Measurements from ENCODE around the gene PEX7.

DNA sequence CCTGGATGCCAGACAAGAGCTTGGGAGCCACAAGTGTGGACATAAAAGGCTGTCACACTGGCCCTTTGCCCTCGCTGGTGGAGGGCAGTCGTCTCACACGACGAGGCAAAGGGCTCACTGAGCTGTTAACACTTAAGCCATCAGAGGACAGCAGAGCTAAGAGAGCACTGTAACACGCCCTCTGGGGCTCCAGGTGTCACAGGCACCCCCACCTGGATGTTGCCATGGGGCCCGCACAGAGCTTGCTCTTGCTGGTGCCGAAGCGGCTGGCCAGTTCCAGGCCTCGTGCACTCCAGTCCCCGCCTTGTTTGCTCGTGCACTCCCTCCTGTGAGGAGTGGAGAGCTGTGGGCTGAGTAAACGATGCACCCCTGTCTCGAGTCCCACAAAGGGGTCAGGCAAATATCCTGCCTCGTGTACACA is 137.1 kb downstream of the PEX7 start:
- TF ChIP-seq, protein P1, sequence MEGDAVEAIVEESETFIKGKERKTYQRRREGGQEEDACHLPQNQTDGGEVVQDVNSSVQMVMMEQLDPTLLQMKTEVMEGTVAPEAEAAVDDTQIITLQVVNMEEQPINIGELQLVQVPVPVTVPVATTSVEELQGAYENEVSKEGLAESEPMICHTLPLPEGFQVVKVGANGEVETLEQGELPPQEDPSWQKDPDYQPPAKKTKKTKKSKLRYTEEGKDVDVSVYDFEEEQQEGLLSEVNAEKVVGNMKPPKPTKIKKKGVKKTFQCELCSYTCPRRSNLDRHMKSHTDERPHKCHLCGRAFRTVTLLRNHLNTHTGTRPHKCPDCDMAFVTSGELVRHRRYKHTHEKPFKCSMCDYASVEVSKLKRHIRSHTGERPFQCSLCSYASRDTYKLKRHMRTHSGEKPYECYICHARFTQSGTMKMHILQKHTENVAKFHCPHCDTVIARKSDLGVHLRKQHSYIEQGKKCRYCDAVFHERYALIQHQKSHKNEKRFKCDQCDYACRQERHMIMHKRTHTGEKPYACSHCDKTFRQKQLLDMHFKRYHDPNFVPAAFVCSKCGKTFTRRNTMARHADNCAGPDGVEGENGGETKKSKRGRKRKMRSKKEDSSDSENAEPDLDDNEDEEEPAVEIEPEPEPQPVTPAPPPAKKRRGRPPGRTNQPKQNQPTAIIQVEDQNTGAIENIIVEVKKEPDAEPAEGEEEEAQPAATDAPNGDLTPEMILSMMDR (IDR thresholded peaks at IDR 0.05) = no peak
- TF ChIP-seq POLR2A (IDR thresholded peaks at IDR 0.05) = no peak
